Glomerular visceral epithelial cell (primary cell): ENCODE measurements around the gene KCTD16.

Source experiments
- DNase-seq: peaks from one replicate; pipeline ENCODE4 v3.0.0-alpha.2; 2016; ENCODE audit errors: extremely low spot score

Gene KCTD16

DNA sequence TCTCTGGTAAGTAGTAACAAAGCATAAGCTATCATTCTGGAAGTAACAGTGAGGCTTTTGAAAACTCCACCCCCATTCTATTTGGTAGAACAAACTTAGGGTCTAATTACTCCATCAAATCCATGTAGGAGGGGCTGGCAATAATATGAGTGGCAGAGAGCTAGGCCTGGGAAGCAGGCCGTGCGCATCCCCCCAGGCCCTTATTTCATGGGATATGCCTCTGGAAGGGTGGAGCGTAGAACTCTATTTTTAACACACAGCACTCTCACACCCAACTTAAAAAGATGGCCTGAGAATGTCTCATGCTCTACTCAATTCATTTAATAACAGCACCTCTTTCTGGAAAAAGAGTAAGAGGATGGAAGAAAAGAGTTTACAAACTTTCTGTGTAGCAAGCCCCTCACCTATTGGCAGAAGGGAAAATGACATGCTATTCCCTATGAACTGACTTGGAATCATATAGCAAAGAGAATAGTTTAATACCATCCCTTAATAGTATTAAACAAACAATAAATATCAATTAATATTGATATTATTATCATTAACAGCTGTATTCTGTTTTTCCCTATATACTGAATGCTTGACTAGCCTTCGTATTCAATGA, 233.2 kb downstream of the KCTD16 start:
- DNase-seq: no peak

DNA sequence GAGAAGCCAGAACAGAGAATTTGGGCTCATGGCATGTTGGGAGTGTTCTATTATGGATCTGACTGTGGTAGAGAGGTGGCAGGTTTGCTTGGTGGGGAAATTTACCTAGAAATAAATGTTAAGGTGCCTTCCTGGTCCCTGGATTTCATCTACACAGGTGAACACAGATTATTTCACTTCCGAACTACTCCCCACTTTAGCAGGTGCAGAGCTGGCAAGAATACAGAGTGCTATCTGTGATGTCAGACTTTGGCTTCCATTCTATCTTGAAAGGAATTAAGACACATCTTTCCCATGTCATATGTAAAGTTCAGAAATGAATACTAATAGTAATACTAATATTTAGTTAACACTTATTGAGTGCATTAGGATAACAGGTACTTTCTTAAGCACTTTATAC, 234.0 kb downstream of the KCTD16 start:
- DNase-seq: no peak

GRCh38 chr5:144405991-144406390, 235.3 kb downstream of the KCTD16 start:
- no peak for DNase-seq

DNA sequence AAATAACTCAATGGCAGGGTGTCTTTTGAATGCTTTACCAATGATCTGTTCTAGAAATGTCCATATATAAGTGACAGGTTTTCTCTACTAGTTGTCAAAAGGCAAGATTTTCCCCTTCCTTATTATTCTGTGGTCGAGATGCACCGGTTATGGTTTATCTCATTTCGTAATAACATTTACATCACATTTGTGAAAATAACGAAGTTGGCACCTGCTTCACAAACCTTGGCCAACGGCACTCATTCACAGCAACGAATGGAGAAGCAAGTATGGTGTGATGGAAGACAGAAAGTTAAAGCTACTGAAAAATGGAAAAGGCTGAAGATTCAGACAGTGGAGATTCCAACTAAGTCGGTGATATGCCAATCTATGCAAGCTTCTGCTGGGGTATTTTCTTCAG, 235.8 kb downstream of the KCTD16 start:
- DNase-seq: no peak

DNA sequence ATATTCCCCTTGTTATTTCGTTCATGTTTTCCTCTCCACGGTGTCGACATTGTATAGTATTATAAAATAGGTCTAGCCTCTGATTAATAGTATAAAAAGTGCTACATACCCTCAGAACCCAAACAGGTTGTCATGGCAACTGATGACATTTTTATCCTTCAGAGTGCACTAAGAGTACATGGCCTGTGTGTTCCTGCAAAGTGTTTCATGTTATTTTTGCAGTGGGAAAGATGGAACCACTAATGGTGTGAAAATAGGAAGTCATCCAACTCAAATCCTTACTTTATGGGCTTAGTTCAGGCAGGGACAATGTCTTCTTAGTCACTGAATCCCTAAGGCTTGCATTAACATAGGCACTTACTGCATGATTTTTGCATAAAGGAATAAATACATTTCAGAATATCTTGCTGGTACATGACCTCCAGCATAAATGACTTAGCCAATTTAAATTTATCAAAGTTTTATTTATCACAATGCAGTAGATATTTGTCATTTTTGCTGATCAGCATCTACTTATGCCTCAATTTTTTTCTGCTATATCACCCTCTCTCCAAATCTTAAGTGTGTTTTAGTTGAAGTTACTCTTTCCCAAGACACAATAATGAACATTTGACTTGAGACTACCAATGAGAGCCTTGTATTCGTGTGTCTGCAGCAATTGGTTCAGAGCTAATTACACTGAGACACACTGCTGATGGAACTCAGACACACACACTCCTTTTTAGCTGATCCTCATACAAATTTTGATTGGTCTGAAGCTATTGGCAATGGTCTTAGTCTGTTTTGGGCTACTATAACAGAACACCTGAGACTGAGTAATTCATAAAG, 243.7 kb downstream of the KCTD16 start:
- no peak for DNase-seq

DNA sequence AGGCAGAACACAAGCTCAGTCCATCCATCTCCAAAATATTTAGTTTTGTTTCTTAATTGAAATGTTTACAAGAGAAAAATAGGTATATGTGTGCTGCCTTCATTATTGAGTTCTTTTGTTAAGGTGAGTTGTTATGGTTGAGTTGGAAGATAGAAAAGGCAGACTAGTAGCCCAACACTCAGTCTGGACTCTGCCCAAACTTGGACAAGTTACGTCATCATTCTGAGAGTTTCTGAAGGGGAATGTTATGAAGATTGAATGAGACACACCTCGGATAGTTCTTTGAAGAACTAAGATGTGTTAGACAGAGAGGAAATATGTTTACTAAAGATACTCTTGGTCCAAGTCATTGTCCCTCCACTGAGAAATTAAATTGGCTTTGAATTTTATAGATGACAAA, 245.5 kb downstream of the KCTD16 start:
- DNase-seq: no peak

DNA sequence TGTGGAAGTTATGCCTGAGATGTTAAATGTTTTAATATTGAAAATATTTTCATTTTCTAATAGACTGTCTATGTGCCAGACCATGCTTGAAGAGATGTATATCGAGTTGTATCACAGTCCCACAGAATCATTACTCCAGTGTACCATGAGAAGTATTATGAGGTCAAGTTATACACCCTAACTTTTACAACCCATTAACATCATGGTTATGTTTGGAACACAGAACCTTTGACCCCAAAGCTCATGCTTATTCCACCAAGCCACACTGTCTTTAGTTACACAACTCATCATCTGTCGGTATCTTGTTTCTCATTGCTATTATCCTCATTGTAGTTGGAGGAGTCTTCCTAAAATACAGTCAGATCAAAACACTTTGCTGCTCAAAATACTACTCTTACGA, 248.0 kb downstream of the KCTD16 start:
- no peak for DNase-seq

DNA sequence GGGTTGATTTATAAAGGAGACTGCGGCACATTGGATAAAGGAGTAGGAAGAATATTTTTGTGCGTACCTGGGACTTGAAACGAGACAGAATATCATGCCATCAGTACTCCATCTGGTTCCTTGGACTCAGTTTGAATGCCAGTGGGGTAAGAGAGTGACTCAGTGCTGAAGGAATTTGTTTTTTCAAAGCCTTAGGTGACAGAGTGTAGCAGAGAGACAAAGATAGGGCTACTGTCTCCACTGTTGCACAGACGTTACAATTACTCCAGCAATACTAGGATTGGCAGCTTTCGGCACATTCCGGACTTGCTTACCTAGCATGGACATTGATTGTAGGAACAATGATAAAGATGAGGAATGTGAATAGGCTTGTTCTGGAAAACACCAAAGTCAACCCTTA, 250.7 kb downstream of the KCTD16 start:
- peak; percentile 36 for DNase-seq

- DNase-seq: no peak
Observed at GRCh38 chr5:144422018-144422727, 251.5 kb downstream of the KCTD16 start.

- no peak for DNase-seq
Observed at GRCh38 chr5:144427866-144428265, 257.2 kb downstream of the KCTD16 start.

DNA sequence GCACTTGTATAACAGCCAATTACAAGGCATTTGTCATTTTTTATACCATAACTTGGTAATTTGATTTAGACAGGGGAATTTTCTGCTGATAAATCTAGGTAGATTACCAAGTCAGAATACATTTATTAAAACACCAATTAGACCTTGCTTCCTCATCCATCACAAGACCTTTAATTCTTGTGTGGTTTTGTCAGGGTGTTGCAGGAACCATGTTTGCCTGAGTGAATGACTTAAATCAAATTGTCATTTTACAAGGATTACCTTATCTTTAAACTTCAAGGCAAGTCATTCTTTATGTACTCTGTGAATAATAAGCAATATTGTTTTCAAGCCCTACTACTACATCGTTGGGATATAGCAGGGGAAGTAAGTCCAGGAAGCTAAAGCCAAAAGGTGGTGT, 257.7 kb downstream of the KCTD16 start:
- no peak for DNase-seq

DNA sequence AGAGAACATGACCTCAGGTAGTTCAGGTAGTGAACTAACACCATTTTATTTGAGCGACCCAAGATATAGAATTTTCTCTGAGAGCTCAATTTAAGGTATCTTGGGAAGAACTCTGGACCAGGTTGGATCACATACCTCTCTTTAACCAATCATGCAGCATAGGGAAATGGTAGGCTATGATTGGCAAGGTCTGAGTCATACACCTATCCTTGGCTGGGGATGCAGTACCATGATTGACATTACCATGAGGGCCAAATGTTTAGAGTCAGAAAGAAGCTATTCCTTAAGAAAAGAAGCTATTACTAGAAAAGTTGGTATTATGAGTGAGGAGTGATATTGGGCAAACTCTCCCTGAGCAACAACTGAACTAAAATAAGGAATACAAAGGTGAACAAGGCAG, 258.7 kb downstream of the KCTD16 start:
- no peak for DNase-seq

DNA sequence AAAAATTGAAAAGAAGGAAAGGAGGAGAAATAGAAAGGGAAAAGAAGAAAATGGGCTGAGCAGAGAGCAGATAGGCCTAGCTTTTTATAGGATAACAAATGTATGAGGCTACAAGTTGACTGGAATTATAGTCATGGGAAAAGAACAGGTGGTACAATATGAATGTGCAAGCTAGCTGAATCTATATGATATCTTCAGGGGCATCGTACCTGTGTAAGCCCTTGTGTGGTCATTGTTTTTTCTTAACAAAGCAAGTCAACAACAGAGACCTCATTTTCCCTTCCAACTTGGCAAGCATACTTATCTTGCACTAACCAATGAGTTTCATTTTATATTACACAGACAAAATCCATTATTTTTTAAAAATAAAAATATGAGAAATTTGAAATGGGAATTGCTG, 259.2 kb downstream of the KCTD16 start:
- no peak for DNase-seq

DNA sequence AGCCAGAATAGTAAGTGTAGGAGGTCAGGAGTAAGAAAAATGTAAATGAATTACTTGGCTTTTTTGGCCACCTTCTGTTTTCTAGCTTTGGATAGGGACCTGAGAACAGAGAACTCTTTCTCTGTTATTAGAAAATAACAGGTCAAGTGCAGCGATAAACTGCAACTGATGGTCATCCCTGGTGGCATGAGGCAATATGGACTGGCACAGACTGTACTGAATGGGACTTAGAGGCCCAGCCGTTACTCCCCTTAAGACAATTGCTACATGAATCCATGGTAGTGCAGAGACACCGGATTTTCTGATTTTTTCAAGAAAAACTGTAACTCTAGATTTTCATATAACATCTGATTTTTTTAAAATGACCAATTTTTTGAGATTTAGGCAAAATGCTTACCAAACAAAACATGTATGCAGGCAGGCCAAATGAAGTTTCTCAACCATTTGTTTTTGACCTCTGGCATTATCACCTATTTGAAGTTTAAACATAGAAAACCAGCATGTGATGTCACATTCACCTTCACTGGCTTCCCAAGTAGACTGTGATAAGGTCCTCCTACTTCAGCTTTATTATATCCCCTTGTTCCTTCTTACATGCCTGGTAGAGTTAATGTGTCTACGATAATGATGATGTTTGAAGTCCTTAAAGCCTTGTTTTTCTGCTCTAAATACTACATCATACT, 262.6 kb downstream of the KCTD16 start:
- DNase-seq: no peak

- DNase-seq: no peak
Observed at GRCh38 chr5:144433893-144434292, 263.2 kb downstream of the KCTD16 start.

DNA sequence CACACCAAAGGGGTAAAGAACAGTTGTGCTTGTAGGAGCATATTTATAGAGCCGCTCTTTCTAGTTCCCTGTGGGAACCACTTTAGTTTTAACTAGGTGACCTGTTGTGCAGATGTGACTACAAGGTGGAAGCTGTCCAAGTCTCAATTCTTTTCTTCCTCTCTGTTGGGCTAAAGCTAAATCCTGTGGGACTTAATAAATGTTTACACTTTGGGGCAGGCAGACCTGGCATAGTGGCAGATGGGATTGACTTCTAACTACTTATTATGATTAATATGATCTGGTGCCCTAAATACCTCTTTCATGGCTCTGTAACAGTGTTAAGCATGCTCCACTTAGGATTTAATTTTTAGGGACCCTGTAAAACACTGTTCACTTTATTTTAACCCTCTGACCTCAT, 265.3 kb downstream of the KCTD16 start:
- DNase-seq: no peak

DNA sequence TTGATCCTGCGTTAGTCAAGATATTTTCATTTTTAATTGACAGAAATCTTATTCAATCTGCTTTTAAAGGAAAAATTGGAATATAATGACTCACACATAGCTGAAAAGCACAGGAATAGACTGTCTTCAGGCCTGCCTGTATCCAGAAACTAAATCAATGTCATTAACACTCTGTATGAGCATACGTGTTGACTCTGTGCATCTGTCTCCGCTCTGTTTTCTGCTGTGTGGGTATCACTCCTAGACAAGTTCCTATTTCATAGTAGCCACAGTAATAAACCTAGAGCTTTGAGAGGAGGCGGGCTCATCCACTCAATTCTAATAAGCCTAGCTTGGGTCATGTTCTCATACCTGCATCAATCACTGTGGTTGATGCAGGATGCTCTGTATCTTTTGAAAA, 267.6 kb downstream of the KCTD16 start:
- DNase-seq: no peak

DNA sequence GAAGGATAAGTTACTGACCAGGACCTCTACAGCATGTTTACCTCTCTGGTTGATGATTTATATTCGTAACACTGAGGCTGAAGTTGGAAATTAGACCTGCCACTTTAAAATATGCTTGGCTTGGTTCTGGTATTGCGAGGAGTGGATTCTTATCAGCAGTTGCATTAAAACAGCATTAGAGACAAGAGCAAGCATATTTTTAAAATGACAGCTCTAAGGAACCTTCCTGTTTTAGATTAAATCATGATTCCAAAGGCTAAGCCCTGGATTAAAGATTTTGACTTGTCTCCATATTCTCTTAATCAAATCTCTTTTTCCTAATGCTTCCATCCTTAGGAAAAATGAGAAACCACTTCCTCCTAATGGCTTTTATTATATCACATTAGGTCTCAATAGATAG, 277.8 kb downstream of the KCTD16 start:
- DNase-seq: no peak

DNA sequence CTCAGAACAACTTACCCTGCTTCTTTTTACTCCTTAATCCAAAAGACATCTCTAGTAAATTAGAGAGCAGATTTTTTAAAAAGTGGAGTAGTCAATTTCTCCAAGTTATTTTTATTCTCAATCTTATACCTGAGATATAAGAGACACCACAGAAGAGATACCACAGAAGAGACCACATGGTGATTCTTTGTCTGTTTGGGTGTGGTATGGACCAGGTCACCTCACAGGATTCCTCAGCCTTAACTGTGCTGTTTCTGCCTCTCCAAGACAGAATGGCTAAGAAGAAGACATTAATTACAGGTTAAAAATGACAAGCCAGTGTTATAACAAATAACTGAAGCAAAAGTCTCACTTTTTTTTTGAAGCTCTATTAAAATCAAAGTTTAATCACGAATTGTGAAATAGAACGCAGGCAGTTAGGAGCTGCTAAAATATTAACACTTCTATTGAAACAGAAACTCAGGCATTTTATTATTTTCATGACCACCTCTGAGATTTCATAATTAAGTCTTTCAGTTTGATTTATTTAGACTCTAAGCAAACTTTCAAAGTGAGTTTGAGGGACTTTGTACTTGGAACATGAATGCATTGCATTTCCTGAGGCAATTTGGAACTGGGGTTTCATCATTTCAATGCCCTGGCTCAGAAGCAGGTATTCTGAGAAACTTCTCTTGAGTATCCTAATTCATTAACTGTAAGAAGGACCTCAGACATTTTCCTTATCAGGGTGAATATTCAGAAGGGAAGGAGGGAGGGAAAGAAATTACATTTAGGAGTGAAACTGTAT, 280.7 kb downstream of the KCTD16 start:
- DNase-seq: no peak

DNA sequence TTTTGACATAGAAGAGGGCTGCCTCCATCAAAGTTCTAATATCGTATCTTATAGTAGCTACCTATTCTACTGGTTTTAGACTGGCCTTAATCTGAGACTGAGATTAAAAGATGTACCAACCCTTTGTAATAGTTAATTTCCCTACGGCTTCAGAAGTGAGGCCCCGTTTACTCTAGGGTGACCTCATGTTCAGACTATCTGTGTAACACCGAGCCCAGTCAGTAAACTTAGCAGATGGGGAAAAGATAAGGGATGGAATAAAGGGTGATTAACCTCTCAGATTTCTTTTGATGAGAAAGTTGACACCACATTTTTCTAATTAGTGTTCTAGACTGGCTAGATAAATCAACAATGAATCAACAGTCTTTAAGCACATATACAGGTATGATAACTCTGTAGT, 283.1 kb downstream of the KCTD16 start:
- DNase-seq: no peak

DNA sequence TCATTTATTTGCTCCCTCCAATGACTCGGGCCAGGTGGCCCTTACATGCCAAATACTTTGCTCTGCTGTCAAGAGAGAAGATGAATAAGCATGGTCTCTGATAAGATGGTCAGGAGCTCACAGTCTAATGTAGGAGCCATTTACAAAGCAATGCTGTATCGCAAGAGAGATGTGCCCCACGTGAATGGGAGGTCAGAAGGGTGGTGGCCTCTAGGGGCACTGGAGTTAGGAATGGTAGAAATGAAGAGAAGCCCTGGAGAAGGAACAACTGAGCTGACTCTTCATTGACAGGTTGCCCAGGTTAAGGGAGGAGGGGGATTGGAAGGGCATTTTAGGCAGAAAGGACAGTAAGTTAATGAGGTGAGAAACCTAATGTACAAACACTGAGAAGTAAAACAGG, 286.5 kb downstream of the KCTD16 start:
- DNase-seq: no peak

DNA sequence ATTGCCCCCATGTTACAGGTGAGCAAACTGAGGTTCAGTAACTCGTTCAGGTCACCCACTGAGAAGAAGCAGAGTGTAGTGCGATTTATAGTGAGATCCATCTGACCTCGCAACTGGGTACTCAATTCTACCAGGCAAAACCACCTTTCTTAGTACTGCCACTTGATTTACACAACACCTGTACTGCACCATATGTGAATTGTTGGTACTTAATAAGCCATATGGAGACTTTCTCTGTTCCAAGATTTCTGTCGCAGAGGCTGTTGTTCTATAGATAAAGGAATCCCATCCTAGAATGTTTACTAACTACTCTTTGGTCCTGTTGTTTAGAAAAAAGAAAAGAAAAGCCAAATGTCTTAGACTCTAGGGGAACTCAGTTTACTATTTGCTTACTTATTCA, 287.5 kb downstream of the KCTD16 start:
- no peak for DNase-seq
